ENCODE results near the gene NTN1.
"Not testable (repeated sequence)": the region's sequence is repeated elsewhere in the genome, so short reads cannot be mapped to it uniquely, and the experiment has no call there.

Gene NTN1

DNA sequence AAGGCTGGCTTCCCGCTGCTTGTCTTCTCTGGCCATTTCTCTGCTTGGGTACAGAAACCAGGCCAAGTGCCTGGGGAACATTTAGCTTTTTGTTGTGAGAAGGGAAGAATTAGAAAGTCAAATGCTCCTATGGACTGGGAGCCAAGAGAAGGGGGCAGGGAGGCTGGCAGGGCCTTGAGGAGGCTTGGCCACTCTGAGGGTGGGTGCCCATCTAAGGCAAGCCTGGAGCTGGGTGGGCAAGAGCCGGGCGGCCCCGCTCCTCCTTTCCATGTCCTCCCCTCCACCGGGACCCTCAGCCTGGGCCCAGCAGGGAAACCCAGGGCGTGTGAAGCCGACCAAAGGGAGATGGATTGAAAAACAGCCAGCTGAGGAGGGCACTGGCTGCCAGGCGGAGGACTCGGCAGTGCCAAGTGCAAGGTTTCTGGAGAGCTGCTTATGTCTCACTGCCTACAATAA lies 69.4 kb downstream of the NTN1 start:
- DNase-seq, result no peak

DNA sequence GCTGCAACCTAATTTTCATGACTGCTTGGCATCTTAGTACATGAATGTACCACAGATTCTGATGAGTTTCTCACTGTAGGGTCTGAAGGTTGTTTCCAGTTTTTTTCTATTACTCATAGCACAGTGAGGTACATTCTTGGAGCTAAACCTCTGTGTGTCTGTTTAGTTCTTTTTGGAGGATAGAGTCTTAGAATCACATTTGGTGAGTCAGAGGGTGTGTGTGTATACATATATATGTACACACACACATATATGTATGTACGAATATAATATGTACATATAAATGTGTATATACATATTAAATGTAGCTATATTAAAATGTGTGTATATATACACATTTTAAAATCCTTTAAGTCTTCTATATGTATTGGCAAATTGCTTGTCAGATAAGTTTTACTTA lies 72.9 kb downstream of the NTN1 start:
- no peak for DNase-seq

- DNase-seq, result no peak
These were observed 74.1 kb downstream of the NTN1 start for GRCh38 chr17:9095390-9095789.

- no peak for DNase-seq
These were observed 77.0 kb downstream of the NTN1 start for GRCh38 chr17:9098242-9098825.

DNA sequence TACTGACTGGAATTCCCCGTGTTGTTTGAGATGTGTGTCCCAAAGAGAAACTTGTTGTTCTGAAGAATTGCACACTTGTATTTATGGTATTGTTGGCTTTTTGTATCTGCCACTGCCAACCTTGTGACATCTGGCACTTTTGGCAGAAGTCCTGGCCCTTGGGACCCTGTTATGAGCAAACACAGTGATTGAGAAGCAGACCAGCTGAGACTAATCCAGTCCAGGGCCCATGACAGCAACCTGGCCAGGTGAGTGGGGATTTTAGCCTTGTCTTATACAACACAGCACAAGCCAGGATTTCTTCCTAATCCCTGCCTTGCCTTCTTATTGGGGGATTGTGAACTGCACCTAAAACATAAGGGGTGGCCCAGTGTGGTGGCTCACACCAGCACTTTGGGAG lies 80.0 kb downstream of the NTN1 start:
- no peak for DNase-seq

DNA sequence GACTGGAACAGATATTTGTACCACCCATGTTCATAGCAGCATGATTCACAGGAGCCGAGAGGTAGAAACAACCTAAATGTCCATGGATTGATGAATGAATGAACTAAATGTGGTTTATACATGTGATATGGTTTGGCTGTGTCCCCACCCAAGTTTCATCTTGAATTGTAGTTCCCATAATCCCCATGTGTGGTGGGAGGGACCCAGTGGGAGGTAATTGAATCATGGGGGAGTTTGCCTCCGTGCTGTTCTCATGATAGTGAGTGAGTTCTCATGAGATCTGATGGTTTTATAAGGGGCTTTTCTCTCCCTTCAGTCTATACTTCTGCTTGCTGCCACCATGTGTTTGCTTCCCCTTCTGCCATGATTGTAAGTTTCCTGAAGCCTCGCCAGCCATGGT lies 81.9 kb downstream of the NTN1 start:
- not testable (repeated sequence) for DNase-seq

DNA sequence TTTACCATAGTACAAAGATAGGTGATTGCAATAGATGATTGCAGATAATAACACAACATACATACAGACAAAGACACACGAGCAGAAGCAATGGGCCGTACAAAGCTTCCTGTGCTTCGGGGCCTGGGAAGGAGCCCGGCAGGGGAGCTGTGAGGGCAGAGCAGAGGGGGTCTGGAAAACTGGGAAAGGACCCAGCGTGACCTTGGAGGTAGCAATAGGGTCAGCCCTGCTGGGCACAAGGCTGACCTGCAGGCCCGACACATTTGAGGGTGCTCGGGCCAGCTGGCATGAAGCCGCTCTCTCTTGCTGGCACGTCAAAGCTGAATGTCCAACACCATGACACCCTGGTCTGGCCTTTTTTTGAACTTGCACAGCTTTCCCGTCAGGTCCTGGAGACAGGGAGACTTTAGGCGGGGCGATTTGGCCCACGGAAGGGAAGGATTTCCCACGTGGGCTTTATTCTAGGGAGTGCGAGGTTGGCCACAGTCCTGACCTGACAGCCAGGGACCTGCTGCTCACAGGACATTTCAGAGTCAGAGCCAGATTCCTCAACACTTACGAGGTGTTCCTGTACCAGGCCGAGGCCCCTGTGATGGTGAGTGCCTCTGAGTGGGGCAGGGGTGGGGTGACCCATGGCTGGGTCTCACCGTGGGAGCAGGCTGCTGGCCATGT lies 83.2 kb downstream of the NTN1 start:
- DNase-seq, result no peak

DNA sequence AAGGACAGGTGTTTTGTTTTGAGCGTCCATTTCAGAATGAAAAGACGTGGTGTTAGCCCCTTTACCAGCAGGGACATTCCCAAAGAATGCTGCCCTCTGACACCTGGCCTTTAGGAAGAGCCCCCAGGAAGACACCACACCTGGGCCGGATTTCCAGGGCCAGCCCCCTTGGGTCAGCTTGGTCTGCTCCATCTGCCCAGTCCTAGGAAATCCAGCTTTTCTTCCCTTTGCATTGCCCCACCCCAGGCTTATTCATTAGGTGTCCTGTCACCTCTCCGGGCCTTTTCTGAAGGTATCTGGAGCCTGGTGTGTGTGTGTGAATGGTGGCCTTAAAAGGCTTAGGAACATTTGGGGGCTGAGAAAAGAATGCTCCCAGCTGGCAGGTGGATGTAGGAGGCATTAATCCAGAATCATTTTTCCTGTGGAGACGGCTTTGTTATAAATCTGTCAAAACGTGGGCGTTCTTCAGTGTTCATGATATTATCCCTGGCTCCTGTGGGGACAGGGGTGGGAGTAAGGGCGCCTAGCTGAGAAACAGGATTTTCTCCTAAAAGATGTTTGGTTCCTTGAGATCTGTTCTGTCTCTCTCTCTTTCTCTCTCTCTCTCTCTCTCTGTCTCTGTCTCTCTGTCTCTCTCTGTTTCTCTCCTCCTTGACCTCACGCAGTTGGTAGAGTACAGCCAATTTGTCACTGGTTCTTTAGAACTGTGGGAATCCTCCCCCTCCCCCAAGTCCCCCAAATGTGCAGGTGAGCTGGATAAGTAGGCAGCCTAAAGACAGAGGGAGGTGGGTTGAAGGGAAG lies 84.0 kb downstream of the NTN1 start:
- no peak for DNase-seq

DNA sequence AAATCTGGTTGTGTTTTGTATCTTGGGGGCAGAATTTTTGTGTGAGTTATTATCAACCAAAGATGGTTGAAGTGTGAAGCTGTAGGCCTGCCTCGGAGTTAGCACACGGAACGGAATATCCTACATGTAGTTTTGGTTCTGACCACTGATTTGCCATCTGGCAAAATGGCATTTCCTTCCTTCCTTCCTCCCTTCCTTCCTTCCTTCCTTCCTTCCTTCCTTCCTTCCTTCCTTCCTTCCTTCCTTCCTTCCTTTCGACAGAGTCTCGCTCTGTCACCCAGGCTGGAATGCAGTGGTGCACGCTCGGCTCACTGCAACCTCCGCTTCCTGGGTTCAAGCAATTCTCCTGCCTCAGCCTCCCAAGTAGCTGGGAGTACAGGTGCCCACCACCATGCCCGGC lies 85.0 kb downstream of the NTN1 start:
- not testable (repeated sequence) for DNase-seq

DNA sequence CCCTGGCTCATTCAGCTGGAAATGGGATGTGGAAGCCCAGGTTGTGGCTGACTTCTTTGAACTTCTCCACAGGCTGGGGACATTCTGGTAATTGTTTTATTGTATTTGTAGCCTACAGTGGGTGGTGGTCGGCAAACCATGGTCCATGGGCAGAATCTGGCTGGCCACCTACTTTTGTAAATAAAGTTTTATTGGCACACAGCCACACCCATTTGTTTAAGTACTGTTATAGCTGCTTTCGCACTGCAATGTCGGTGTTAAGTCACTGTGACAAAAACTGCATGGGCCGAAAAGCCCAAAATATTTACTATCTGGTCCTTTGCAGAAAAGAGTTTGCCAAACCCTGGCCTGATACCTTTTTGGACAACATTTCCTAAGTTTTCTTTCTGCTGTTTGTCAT lies 86.2 kb downstream of the NTN1 start:
- DNase-seq, result no peak

GRCh38 chr17:9108146-9108545 lies 86.8 kb downstream of the NTN1 start:
- DNase-seq, result no peak

GRCh38 chr17:9109933-9110332 lies 88.6 kb downstream of the NTN1 start:
- DNase-seq, result no peak

DNA sequence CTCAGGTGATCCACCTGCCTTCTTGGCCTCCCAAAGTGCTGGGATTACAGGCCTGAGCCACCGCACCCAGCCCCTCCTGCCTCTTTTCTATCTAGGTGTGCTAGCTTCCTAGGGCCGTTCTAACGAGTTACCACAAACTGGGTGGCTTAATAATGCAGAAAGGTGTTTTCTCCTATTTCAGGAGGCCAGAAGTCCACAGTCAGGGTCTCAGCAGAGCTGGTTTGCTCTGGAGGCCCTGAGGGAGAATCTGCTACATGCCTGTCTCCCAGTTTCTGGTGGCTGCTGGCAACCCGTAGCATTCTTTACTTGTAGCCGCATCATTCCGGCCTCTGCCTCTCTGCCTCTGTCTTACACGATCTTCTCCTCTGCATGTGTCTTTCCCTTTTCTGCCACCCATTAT lies 89.2 kb downstream of the NTN1 start:
- no peak for DNase-seq

GRCh38 chr17:9115214-9116191 lies 94.2 kb downstream of the NTN1 start:
- peak in 1 of 5 donors; percentile 6 for DNase-seq

DNA sequence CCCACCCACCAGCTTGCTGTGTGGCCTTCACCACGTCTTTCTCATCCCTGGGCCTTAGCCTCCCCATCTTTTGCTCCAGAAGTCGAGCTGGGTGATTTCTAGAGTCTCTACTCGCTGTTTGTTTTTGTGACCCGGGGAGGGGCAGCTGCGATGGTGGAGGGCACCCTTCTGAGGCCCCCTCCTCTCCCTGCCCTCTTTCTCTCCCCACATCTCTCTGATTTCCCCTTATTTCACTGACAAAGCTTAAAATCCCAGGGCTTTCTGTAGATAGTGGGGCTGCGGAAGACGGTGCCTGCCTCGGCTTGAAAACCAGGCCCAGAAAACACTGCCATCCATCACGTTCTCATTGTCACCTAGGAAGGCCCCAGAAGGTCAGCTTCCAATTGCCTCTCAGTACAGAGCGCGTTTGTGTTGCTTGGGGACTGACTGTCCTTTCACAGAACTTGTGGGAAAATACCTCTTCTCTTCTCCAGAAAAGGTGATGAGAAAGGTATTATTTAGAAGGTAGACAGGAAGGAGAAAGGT lies 95.1 kb downstream of the NTN1 start:
- no peak for DNase-seq

- DNase-seq, result no peak
These were observed 95.7 kb downstream of the NTN1 start for GRCh38 chr17:9116861-9117568.

GRCh38 chr17:9120471-9120870 lies 99.2 kb downstream of the NTN1 start:
- no peak for DNase-seq

DNA sequence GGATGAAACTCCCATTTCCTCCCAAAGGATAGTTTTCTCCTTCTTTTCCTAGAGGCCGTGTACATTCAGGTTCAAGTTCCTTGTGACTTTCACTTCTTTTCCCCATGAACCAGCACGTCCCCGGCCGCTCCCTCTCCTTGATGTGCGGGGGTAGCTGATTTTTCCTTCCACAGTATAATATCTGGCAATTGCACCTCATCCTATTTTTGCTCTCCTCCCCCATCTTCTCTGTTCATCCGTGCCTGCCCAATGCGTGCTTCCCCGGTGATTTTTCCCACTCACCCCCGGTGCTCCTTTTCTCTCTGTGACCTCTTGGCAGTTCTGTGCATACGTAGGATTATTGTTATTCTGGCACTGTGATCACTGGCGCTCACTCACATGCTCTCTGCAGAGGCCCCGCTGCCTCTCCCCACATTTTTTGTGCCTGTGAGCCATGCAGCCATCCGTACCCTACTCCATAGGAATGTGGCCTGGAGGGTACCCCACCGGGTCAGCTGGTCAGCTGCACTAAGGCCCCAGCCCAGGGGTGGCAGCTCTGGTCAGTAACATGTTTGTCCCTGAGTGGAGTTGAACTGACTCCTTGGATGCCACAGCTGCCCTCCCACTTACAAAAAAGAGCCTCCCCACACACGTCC lies 100.0 kb downstream of the NTN1 start:
- no peak for DNase-seq

DNA sequence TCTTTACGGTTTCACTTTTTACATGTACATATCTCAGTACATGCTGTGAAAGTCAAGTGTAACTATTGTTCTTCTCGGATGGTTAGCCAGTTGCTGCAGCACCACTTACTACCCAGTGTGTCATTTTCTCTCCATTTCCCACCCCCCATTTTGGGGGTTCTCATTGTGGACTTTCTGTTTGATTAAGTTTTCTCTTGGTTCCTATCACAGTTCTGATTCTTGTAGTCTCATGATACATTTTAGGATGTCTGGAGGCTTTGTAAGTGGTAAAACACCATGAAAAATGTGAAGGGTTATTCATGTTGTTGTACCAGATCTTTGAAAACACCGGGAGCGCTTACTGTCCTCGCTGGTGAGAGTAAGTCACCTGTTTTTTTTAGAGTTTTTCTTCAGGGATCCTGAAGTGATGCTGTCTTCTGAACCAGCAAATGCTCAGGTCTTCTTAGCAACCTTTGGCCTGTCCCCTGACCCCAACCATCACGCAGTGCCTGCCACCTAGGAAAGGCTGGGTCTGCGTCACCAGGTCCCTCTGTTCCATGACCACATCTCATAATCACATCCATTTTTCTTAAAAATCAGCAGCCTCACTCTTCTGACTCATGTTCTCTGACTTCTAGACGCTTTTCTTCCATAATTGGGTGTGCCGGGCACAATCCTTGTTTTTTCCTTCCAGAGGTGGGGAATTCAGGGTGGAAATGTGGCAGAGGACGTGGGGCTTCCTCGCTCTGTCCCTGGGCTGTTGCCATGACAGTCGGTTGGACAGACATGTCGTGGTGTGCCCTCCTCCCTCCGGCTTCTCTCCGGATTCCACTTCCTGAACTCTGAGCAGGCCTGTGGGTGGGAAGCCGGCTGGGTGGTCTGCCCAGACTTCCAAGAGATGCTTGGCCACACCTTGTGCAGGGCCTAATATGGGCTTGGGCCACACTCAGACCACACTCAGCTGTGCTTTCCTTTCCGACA lies 102.6 kb downstream of the NTN1 start:
- DNase-seq, result no peak

DNA sequence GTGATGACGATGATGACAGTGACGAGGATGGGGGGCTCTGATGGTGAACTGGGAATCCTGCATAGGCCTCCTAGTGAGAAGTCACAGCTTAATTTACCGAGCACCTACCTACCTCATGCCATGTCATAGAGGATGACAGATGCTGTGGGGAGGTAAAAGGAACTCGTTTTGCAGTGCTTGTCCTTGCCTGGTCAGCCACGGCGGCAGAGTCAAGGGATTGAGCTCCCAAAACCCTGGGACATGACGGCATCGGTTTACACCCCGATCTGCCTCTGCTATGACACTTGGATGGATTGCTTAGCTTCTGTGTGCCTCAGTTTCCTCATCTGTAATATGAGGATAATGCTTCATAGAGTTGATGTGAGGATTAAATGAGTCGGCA lies 103.2 kb downstream of the NTN1 start:
- no peak for DNase-seq

Data from T-helper 1 cell (primary cell).